HG03280 (cell line): Measurements from ENCODE around the gene RBBP9.
A peak's percentile ranks its signal among the peaks of the same experiment; 100 is the strongest.
"Not testable (repeated sequence)": the region's sequence is repeated elsewhere in the genome, so short reads cannot be mapped to it uniquely, and the experiment has no call there.

Source experiments
- ATAC-seq: cut with Tn5 transposase; IDR thresholded peaks from one replicate; pipeline ENCODE4 v1.9.1; 2021; ENCODE audit warnings: mild to moderate bottlenecking, moderate library complexity; ENCODE audit not compliant: unreplicated experiment

RBBP9 gene

GRCh38 chr20:18506744-18507143 is 9.7 kb upstream of the RBBP9 start:
- ATAC-seq, result no peak

- no peak for ATAC-seq
These were observed 7.5 kb upstream of the RBBP9 start for GRCh38 chr20:18504479-18505060.

- ATAC-seq, result not testable (repeated sequence)
These were observed 4.6 kb upstream of the RBBP9 start for GRCh38 chr20:18501672-18502071.

- ATAC-seq, result no peak
These were observed 578 bp upstream of the RBBP9 start for GRCh38 chr20:18497603-18498002.

GRCh38 chr20:18496042-18496441 is 983 bp downstream of the RBBP9 start:
- ATAC-seq, result no peak

GRCh38 chr20:18488301-18488700 is 8.7 kb downstream of the RBBP9 start:
- no peak for ATAC-seq

- no peak for ATAC-seq
These were observed 15.4 kb downstream of the RBBP9 start for GRCh38 chr20:18481596-18481995.

- ATAC-seq, result no peak
These were observed 19.2 kb downstream of the RBBP9 start for GRCh38 chr20:18477821-18478220.

- no peak for ATAC-seq
These were observed 19.8 kb downstream of the RBBP9 start for GRCh38 chr20:18477218-18477617.

- ATAC-seq, result peak; percentile 99
These were observed 29.9 kb downstream of the RBBP9 start, which contains the start of the genes DZANK1 and POLR3F for GRCh38 chr20:18466894-18467730. TSS of gene DZANK1 (minus strand) at chr20:18467030. CDS start at chr20:18465358, 1,672 bp downstream. TSS of gene POLR3F (plus strand) at chr20:18467390. CDS start at chr20:18467507, 117 bp downstream.

GRCh38 chr20:18466574-18466893 is 30.5 kb downstream of the RBBP9 start:
- ATAC-seq, result peak; percentile 28

GRCh38 chr20:18465536-18466200 is 31.4 kb downstream of the RBBP9 start:
- ATAC-seq, result no peak

GRCh38 chr20:18456600-18456999 is 40.4 kb downstream of the RBBP9 start:
- ATAC-seq, result no peak

- no peak for ATAC-seq
These were observed 53.1 kb downstream of the RBBP9 start for GRCh38 chr20:18443886-18444285.

GRCh38 chr20:18440403-18440802 is 56.6 kb downstream of the RBBP9 start:
- ATAC-seq, result no peak

GRCh38 chr20:18436847-18437246 is 60.2 kb downstream of the RBBP9 start:
- no peak for ATAC-seq
